HEK293 (cell line): ENCODE results near the gene NPR2.

Experiments used
- ZFHX2 ChIP-seq: fragments of 450-650 bp; formaldehyde crosslinking; conservative IDR thresholded peaks from 2 replicates; pipeline ENCODE4 v1.5.1; 2016; ENCODE audit warnings: missing biosample characterization, missing genetic modification characterization
- TF ChIP-seq, protein P1 (sequence below): fragments of 450-650 bp; formaldehyde crosslinking; IDR thresholded peaks from 2 replicates; pipeline ENCODE4 v1.5.1; 2016; ENCODE audit warnings: missing biosample characterization, missing genetic modification characterization, low read depth

DNA sequence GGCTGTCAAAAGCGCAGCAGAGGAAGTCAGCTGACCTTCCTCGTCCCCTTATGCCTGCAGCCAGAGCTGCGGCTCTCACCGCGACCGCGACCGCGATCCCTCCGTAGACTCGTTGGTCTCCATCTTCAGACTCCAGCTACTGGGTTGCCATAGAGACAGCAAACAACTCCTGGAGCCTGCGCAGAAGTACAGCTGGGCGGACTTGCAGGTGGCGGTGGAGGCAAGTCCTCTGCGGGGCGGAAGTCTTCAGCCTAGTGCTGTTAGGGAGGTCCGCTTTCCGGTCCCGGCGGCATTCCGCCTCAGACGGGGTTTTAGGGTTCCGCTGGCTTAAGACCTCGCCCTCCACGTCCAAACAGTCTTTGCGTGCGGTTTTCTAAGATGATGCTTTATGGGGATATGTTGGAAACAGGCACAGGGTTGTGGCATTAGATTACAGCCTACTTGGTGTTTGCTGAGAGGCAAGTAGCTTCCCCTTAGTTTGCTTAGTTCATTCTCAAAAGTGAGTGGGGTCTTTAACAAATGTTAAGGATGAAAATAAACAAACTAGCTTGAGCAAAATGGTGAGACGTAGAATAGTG lies 20.7 kb downstream of the NPR2 start, which contains the start of gene SPAG8:
- no peak for TF ChIP-seq ZFHX2
- TF ChIP-seq, protein P1, sequence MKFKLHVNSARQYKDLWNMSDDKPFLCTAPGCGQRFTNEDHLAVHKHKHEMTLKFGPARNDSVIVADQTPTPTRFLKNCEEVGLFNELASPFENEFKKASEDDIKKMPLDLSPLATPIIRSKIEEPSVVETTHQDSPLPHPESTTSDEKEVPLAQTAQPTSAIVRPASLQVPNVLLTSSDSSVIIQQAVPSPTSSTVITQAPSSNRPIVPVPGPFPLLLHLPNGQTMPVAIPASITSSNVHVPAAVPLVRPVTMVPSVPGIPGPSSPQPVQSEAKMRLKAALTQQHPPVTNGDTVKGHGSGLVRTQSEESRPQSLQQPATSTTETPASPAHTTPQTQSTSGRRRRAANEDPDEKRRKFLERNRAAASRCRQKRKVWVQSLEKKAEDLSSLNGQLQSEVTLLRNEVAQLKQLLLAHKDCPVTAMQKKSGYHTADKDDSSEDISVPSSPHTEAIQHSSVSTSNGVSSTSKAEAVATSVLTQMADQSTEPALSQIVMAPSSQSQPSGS (tag by site-specific recombination) = no peak
